Right lobe of liver (tissue), 6 donors: Measurements from ENCODE around the gene DRD4. TPM values are rescaled to one million over a fixed set of nuclear protein-coding genes. Genes with fewer than 3 reads are reported as not detected.

Source experiments
- ATAC-seq, 4 donors: fragments of 200-7000 bp; cut with Tn5 transposase; one replicate each; pipeline ENCODE4 v1.9.1; 2020; ENCODE audit warnings: mild to moderate bottlenecking in 4 of 4, moderate library complexity in 4 of 4
- DNase-seq, 3 donors: peaks; one replicate each; pipeline ENCODE4 v3.0.0-alpha.2; 2020
- H3K27ac ChIP-seq, 3 donors: fragments of 200-600 bp; one replicate each; pipeline ENCODE4 v1.8.0; 2022
- H3K27me3 ChIP-seq, 2 donors: fragments of 200-600 bp; one replicate each; pipeline ENCODE4 v1.8.0; 2022
- H3K36me3 ChIP-seq, 4 donors: fragments of 200-600 bp; sonication (generic) in 1 of 4; one replicate each; pipeline versions ENCODE4 v1.5.1 to v1.8.0; 2017 to 2022; ENCODE audit warnings: control low read depth in 1 of 4
- H3K4me1 ChIP-seq, 4 donors: fragments of 200-600 bp; sonication (generic) in 1 of 4; one replicate each; pipeline versions ENCODE4 v1.5.1 to v1.8.0; 2017 to 2022; ENCODE audit warnings: control low read depth in 1 of 4
- H3K4me3 ChIP-seq, 3 donors: fragments of 200-600 bp; one replicate each; pipeline ENCODE4 v1.8.0; 2022
- H3K9me3 ChIP-seq, 4 donors: fragments of 200-600 bp; sonication (generic) in 1 of 4; one replicate each; pipeline versions ENCODE4 v1.5.1 to v1.8.0; 2017 to 2022; ENCODE audit warnings: control low read depth in 1 of 4
- POLR2A ChIP-seq: fragments of 450-650 bp; IDR thresholded peaks from one replicate; pipeline ENCODE4 v1.6.1; 2017; ENCODE audit warnings: antibody characterized with exemption, mild to moderate bottlenecking
- WGBS: methylation state at CpG from one replicate; pipeline ENCODE4 v1.1.6; 2018; ENCODE audit warnings: low coverage, low lambda C conversion rate; ENCODE audit not compliant: insufficient coverage; ENCODE audit errors: missing lambda C conversion rate; 5-methylcytosine and 5-hydroxymethylcytosine counted together
- intact Hi-C, 2 donors: fragments of 100-400 bp; cut with DNase I; formaldehyde crosslinking; loops; one replicate each; pipeline versions ENCODE4 v1.11.2 to v1.14.1; 2022
- total RNA-seq, 6 experiments: library from RNA; depleted of rRNA in 2 of 6; stranded (reverse); fragments of >200 nt in 2 of 6; fragmentation: NEBNext Ultra II Directional in 3 of 6; extraction: Animal tissue kit (Norgen Biotek cat#: 25700) in 3 of 6; gene quantifications; one replicate each; pipeline versions ENCODE4 v1.1.0 to v1.2.4, GENCODE V29; 2016 to 2023
- TF ChIP-seq, protein P1 (sequence below), 4 donors: fragments of 200-600 bp in 3 of 4; fragments of 450-650 bp in 1 of 4; IDR thresholded peaks; one replicate each; pipeline versions ENCODE4 v1.5.1 to v1.8.0; 2016 to 2022; ENCODE audit warnings: antibody characterized with exemption in 4 of 4, mild to moderate bottlenecking in 2 of 4
- donor health status: DM: no; HTN: yes; CAD: no.
- donor health status: DM: no; HTN: no; CAD: no.
- donor health status: DM: no; HTN: no; CAD: no.
- donor health status: DM: no; HTN: yes; CAD: no.
- donor health status: DM: no; HTN: yes; CAD: no.

DRD4 gene
- total RNA-seq, 6 experiments from 2014 or later: 0.31 to 0.90 (median 0.41) TPM; not detected in 2

DNA sequence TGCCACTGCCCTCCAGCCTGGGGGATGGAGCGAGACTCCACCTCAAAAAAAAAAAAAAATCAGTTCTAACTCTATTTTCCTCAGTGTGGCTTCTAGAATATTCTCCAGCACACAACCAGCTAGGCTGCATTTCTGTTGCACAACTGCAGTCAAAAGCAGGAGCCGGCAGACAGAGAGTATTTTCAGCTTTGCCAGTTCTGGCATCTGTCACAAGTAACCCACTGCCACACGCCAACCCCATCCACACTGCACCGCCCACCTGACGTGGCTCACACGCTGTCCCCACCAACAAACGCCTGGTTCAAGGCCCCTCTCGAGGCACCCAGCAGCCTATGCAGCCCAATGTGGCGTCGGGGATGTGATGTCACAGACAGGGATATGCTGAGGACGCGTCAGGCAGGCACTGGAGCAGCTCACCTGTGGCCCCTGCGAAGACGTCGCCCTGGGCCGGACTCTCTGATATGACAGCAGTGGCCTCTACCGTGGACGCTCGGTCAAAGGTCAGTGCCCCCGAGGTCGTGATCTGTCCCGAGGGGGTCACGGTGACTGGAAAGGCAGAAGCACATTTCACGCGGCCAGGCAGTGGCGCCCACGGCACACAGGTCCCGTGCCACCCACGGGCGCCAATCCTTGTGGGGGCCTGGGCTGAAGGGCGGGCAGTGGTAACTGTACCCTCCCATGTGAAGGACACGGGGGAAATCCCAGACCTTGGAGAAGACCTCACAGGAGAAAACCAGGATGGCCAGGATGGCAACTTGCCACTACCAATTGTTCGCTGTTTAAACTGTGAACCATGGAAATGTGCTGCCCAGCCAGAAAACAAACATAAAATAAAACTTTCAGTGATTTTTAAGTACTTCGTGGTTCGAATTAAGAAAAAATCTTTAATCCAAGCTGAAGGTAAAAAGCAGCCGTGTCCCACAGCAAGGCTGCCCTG lies 42.5 kb downstream of the DRD4 start:
- 34% methylated on average over 9 of the region's 36 CpGs for WGBS
- TF ChIP-seq, protein P1, sequence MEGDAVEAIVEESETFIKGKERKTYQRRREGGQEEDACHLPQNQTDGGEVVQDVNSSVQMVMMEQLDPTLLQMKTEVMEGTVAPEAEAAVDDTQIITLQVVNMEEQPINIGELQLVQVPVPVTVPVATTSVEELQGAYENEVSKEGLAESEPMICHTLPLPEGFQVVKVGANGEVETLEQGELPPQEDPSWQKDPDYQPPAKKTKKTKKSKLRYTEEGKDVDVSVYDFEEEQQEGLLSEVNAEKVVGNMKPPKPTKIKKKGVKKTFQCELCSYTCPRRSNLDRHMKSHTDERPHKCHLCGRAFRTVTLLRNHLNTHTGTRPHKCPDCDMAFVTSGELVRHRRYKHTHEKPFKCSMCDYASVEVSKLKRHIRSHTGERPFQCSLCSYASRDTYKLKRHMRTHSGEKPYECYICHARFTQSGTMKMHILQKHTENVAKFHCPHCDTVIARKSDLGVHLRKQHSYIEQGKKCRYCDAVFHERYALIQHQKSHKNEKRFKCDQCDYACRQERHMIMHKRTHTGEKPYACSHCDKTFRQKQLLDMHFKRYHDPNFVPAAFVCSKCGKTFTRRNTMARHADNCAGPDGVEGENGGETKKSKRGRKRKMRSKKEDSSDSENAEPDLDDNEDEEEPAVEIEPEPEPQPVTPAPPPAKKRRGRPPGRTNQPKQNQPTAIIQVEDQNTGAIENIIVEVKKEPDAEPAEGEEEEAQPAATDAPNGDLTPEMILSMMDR (IDR thresholded peaks at IDR 0.05): peak in 1 of 4 donors; percentile 13
- TF ChIP-seq POLR2A: no peak
- H3K27me3 ChIP-seq: no peaks in the 10 kb centered on the region
- peak; percentile 75 to 86 (median 82) for ATAC-seq
- intact Hi-C loops: no loop called here
- no peaks in the 10 kb centered on the region for H3K9me3 ChIP-seq
- peaks cover 0 to 18% (median 0%) of the 10 kb centered on the region in 4 donors for H3K4me1 ChIP-seq
- H3K4me3 ChIP-seq: no peak overlapping the region
- peaks cover 0 to 25% (median 5%) of the 10 kb centered on the region in 4 donors for H3K36me3 ChIP-seq
- H3K27ac ChIP-seq: peak overlapping the region in 2 of 3 donors; percentile 40 to 57
- DNase-seq: peak; percentile 63 to 82 (median 71)

DNA sequence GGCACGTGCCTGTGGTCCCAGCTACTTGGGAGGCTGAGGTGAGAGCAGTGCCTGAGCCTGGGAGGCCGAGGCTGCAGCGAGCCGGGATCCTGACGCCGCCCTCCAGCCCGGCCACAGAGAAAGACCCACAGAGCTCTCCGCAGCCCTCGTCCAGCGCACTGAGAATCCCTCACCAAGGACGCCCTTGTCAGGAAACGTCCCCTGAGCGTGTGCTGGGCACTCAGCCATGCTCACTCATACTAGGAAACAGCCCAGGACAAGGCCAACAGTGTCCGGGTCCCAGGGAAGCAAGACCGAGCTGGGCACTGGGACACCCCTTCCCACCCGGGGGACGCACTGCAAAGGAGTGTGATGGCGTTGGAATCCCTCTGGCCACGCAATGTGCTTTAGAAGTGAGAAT lies 43.4 kb downstream of the DRD4 start:
- no peak for DNase-seq

DNA sequence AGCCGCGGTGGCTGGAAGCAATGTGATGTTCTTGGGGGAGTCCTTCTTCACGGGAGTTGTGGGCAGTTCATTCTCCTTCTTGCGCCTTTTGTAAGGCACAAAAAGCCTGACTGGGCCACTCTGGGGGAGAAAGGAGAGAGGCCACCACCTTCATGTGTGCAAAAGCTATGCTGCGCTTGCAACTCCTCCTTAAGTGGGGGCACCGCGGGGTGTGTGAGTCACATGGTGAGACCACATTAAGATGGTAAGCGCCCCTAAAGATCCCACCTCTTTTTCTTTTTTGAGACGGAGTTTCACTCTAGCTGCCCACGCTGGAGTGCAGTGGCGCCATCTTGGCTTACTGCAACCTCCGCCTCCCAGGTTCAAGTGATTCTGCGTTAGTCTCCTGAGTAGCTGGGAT lies 43.9 kb downstream of the DRD4 start:
- intact Hi-C loops: no loop called here
- H3K27me3 ChIP-seq: no peaks in the 10 kb centered on the region
- H3K9me3 ChIP-seq: no peaks in the 10 kb centered on the region
- ATAC-seq (no peak), DNase-seq (no peak)
- no peak for TF ChIP-seq POLR2A
- TF ChIP-seq, protein P1 (IDR thresholded peaks at IDR 0.05): no peak
- no peak overlapping the region for H3K27ac ChIP-seq
- H3K4me3 ChIP-seq: no peak overlapping the region
- WGBS: 89% methylated on average over 7 of the region's 13 CpGs
- H3K4me1 ChIP-seq: peaks cover 0 to 18% (median 0%) of the 10 kb centered on the region in 4 donors
- peaks cover 0 to 34% (median 6%) of the 10 kb centered on the region in 4 donors for H3K36me3 ChIP-seq

More for the DNA sequence above, 43.4 kb downstream of the DRD4 start:
- Histone ChIP-seq H3K9me3 (no peaks in the 10 kb centered on the region), H3K36me3 (peaks cover 0 to 30% (median 5%) of the 10 kb centered on the region in 4 donors), H3K27ac (no peak overlapping the region), H3K4me3 (no peak overlapping the region), H3K27me3 (no peaks in the 10 kb centered on the region), H3K4me1 (peaks cover 0 to 18% (median 0%) of the 10 kb centered on the region in 4 donors)
- peak in 3 of 4 donors; percentile 29 to 56 (median 31) for ATAC-seq
- TF ChIP-seq POLR2A: no peak
- TF ChIP-seq, protein P1 (IDR thresholded peaks at IDR 0.05): no peak
- intact Hi-C loops: no loop called here
- 85% methylated on average over 17 of the region's 19 CpGs for WGBS

DNA sequence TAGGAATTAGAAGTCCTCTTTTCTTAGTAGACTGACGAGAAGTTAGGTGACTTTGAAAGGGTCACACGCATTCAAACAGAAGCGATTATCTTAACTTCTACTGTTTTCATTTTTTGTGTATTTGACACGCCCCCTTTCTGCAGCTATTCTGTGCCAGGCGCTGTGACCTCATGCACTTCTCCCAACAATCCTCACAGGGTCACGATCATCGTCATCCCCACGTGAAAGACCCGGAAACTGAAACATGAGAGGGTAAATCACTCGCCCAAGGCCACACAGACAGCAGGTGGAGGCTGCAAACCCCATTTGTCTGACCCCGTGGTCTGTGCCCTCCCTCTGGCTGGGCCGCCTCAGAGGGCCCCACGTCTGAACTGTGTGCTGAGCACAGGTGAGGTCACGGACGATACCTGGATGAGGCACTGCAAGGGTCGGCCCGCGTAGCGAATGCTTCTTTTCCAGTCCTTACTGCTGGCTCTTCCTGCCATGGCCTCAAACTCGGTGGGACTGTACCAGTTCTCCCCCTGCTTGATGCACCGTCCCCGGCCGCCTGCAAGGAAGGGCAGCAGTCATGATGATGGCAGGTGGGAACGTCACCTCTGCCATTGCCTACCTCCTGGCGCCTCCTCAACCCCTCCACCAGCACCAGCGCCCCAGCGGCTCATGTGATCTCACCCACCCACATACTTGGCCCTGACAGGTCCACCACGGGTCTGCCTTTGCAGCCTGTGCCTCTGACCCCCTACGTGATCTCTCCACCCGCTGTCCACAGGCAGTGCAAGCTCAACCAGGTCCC lies 49.6 kb downstream of the DRD4 start:
- intact Hi-C loops: no loop called here
- Histone ChIP-seq H3K36me3 (peaks cover 0 to 46% (median 7%) of the 10 kb centered on the region in 4 donors), H3K4me1 (no peaks in the 10 kb centered on the region), H3K27ac (no peak overlapping the region), H3K27me3 (no peaks in the 10 kb centered on the region), H3K4me3 (no peak overlapping the region), H3K9me3 (no peaks in the 10 kb centered on the region)
- no peak for TF ChIP-seq POLR2A
- TF ChIP-seq, protein P1 (IDR thresholded peaks at IDR 0.05): no peak
- peak in 2 of 4 donors; percentile 19 to 23 for ATAC-seq
- no peak for DNase-seq
- 59% methylated on average over 10 of the region's 30 CpGs for WGBS
